ENCODE data around the gene CD226. TPM values are rescaled to one million over a fixed set of nuclear protein-coding genes. Genes with fewer than 3 reads are reported as not detected.

CD226 gene
- total RNA-seq, 4 donors from 2014 or later = 0.17 to 2.7 (median 0.34) TPM

- H3K4me1 ChIP-seq = no peaks in the 10 kb centered on the region
- H3K9me3 ChIP-seq = no peaks in the 10 kb centered on the region
- H3K4me3 ChIP-seq = no peak overlapping the region
- intact Hi-C loops (cut with DNase I) = no loop called here
- no peaks in the 10 kb centered on the region for H3K36me3 ChIP-seq
- WGBS = 71% methylated on average over 2 of the region's 2 CpGs
- no peak for DNase-seq (ENCODE audit: extremely low spot score)
- H3K27me3 ChIP-seq = no peaks in the 10 kb centered on the region
- no peak overlapping the region for H3K27ac ChIP-seq (replicated peaks in 1 of 4)
- TF ChIP-seq EP300 (IDR thresholded peaks at IDR 0.05) (no peak), POLR2A (IDR thresholded peaks at IDR 0.05; ENCODE audit: low read depth) (no peak), CTCF (IDR thresholded peaks at IDR 0.05) (no peak), POLR2AphosphoS5 (IDR thresholded peaks at IDR 0.05) (no peak)
Measured at GRCh38 chr18:69819460-69819859, 128.2 kb downstream of the CD226 start.

GRCh38 chr18:69817335-69817940 lies 130.2 kb downstream of the CD226 start:
- Histone ChIP-seq H3K27ac (replicated peaks in 1 of 4) (no peak overlapping the region), H3K36me3 (no peaks in the 10 kb centered on the region), H3K4me3 (no peak overlapping the region), H3K27me3 (no peaks in the 10 kb centered on the region), H3K4me1 (no peaks in the 10 kb centered on the region), H3K9me3 (no peaks in the 10 kb centered on the region)
- TF ChIP-seq POLR2A (IDR thresholded peaks at IDR 0.05; ENCODE audit: low read depth) = no peak
- TF ChIP-seq EP300 (IDR thresholded peaks at IDR 0.05) = no peak
- TF ChIP-seq POLR2AphosphoS5 (IDR thresholded peaks at IDR 0.05) = no peak
- TF ChIP-seq CTCF (IDR thresholded peaks at IDR 0.05) = no peak
- WGBS = 68% methylated on average over 5 of the region's 5 CpGs
- intact Hi-C loops (cut with DNase I) = no loop called here
- DNase-seq (ENCODE audit: extremely low spot score) = no peak

- no peaks in the 10 kb centered on the region for H3K4me1 ChIP-seq
- no peaks in the 10 kb centered on the region for H3K9me3 ChIP-seq
- no peak overlapping the region for H3K27ac ChIP-seq (replicated peaks in 1 of 4)
- no peak for DNase-seq (ENCODE audit: extremely low spot score)
- TF ChIP-seq CTCF (IDR thresholded peaks at IDR 0.05) (no peak), POLR2A (IDR thresholded peaks at IDR 0.05; ENCODE audit: low read depth) (no peak), EP300 (IDR thresholded peaks at IDR 0.05) (no peak), POLR2AphosphoS5 (IDR thresholded peaks at IDR 0.05) (no peak)
- intact Hi-C loops (cut with DNase I) = no loop called here
- no peak overlapping the region for H3K4me3 ChIP-seq
- WGBS = 90% methylated on average over 4 of the region's 4 CpGs
- no peaks in the 10 kb centered on the region for H3K27me3 ChIP-seq
- no peaks in the 10 kb centered on the region for H3K36me3 ChIP-seq
Measured at GRCh38 chr18:69814861-69815385, 132.8 kb downstream of the CD226 start.

GRCh38 chr18:69813559-69813958 lies 134.1 kb downstream of the CD226 start:
- no peak for DNase-seq (ENCODE audit: extremely low spot score)
- 100% methylated on average over 1 of the region's 1 CpG for WGBS

More at GRCh38 chr18:69813559-69813958, 134.1 kb downstream of the CD226 start:
- Histone ChIP-seq H3K9me3 (no peaks in the 10 kb centered on the region), H3K27ac (replicated peaks in 1 of 4) (no peak overlapping the region), H3K36me3 (no peaks in the 10 kb centered on the region), H3K4me3 (no peak overlapping the region), H3K4me1 (no peaks in the 10 kb centered on the region), H3K27me3 (no peaks in the 10 kb centered on the region)
- intact Hi-C loops (cut with DNase I) = no loop called here
- TF ChIP-seq POLR2AphosphoS5 (IDR thresholded peaks at IDR 0.05) = no peak
- no peak for TF ChIP-seq CTCF (IDR thresholded peaks at IDR 0.05)
- TF ChIP-seq EP300 (IDR thresholded peaks at IDR 0.05) = no peak
- TF ChIP-seq POLR2A (IDR thresholded peaks at IDR 0.05; ENCODE audit: low read depth) = no peak

Data from esophagus muscularis mucosa (tissue), 4 donors.